HepG2 (cell line): ENCODE results near the gene ACADS. TPM values are rescaled to one million over a fixed set of nuclear protein-coding genes. Genes with fewer than 3 reads are reported as not detected.

Experiments
- ATAC-seq: fragments of 200-7000 bp; cut with Tn5 transposase; 3 replicates; pipeline ENCODE4 v1.9.1; 2020; ENCODE audit warnings: mild to moderate bottlenecking, moderate library complexity
- BruUV-seq: library from RNA; stranded (reverse); fragments of 400-500 nt; replicated peaks from 2 replicates; lab custom pipeline; 2021; lab: Mats Ljungman, UMichigan
- CTCF ChIA-PET: fragments of 300-600 bp; formaldehyde crosslinking; extraction: SDS; loops from one replicate; lab custom pipeline; 2021; ENCODE audit warnings: low total read pairs, inconsistent platforms, low intra/inter-chr PET ratio; lab: Yijun Ruan, JAX
- POLR2A ChIA-PET: fragments of 350-600 bp; sonication (Branson Sonifier 250); formaldehyde crosslinking; loops from one replicate; lab custom pipeline; 2020; ENCODE audit warnings: antibody characterized with exemption, inconsistent platforms; lab: Yijun Ruan, JAX
- DNase-seq: peaks from one replicate; pipeline ENCODE4 v3.0.0-alpha.2; 2015; ENCODE audit warnings: low spot score
- FAIRE-seq: peaks from 3 replicates; lab custom pipeline; 2011; peaks lifted over from hg19 to GRCh38; lab: Jason Lieb, UNC
- H2AFZ ChIP-seq: one replicate; pipeline ENCODE4 v1.6.1; 2011; ENCODE audit warnings: low read length, inconsistent platforms
- H3K27ac ChIP-seq: fragments of 300-600 bp; 3 replicates; pipeline ENCODE4 v1.8.0; 2011; ENCODE audit warnings: mixed run types, mild to moderate bottlenecking, mixed read lengths, low read length, inconsistent platforms; ENCODE audit not compliant: insufficient read depth; ENCODE audit errors: extremely low read length
- H3K27me3 ChIP-seq, 2 experiments: fragments of 200-600 bp in 1 of 2; 2 replicates in 1 of 2; 3 replicates in 1 of 2; pipeline versions ENCODE4 v1.6.0 to v1.8.0; 2011; ENCODE audit warnings: low read length in 2 of 2, mild to moderate bottlenecking in 2 of 2, moderate library complexity in 2 of 2, inconsistent platforms in 1 of 2; ENCODE audit not compliant: insufficient read depth in 2 of 2, control insufficient read depth in 1 of 2
- H3K36me3 ChIP-seq, 2 experiments: fragments of 200-600 bp in 1 of 2; replicated peaks in 1 of 2; 2 replicates in 1 of 2; 3 replicates in 1 of 2; pipeline versions ENCODE4 v1.5.1 to v1.8.0; 2011; ENCODE audit warnings: low read length in 2 of 2, inconsistent platforms in 1 of 2; ENCODE audit not compliant: insufficient read depth in 2 of 2, control insufficient read depth in 1 of 2
- H3K4me1 ChIP-seq: 2 replicates; pipeline ENCODE4 v1.5.1; 2012; ENCODE audit warnings: low read length, inconsistent platforms; ENCODE audit not compliant: insufficient read depth
- H3K4me2 ChIP-seq: 2 replicates; pipeline ENCODE4 v1.6.0; 2011; ENCODE audit warnings: low read depth, low read length, inconsistent platforms
- H3K4me3 ChIP-seq, 3 experiments: fragments of 200-600 bp in 1 of 3; sonication (generic), shearing (Covaris generic) in 1 of 3; replicated peaks in 1 of 3; 2 replicates each; pipeline ENCODE4 v1.5.1; 2011 to 2016; ENCODE audit warnings: low read length in 3 of 3, inconsistent platforms in 2 of 3, low read depth in 2 of 3, mild to moderate bottlenecking in 2 of 3, control low read depth in 1 of 3, mixed read lengths in 1 of 3; ENCODE audit not compliant: insufficient read depth in 1 of 3
- H3K79me2 ChIP-seq: one replicate; pipeline ENCODE4 v1.6.1; 2011; ENCODE audit warnings: low read length, inconsistent platforms; ENCODE audit not compliant: insufficient read depth
- H3K9ac ChIP-seq: 2 replicates; pipeline ENCODE4 v1.6.0; 2011; ENCODE audit warnings: mild to moderate bottlenecking, low read depth, low read length, inconsistent platforms; ENCODE audit not compliant: insufficient read depth
- H3K9me3 ChIP-seq: 2 replicates; pipeline ENCODE4 v1.5.1; 2012; ENCODE audit warnings: mild to moderate bottlenecking, low read length
- H4K20me1 ChIP-seq: 2 replicates; pipeline ENCODE4 v1.6.0; 2011; ENCODE audit warnings: inconsistent platforms, mild to moderate bottlenecking, low read length, moderate library complexity; ENCODE audit not compliant: insufficient read depth
- CEBPB ChIP-seq: IDR thresholded peaks from 2 replicates; pipeline ENCODE4 v1.6.1; 2011; ENCODE audit warnings: low read depth, low read length, improper control_type of control experiment, borderline replicate concordance
- DPF2 ChIP-seq: sonication (generic); formaldehyde crosslinking; IDR thresholded peaks from 2 replicates; pipeline ENCODE4 v1.4.0; 2020; ENCODE audit warnings: mild to moderate bottlenecking, low read depth, missing genetic modification reagents, borderline replicate concordance
- HNRNPUL1 ChIP-seq: fragments of 200-400 bp; formaldehyde crosslinking; IDR thresholded peaks from 2 replicates; pipeline ENCODE4 v1.6.1; 2017; ENCODE audit warnings: low read depth, mild to moderate bottlenecking, low read length, moderate library complexity
- KLF12 ChIP-seq: sonication (generic); formaldehyde crosslinking; IDR thresholded peaks from 2 replicates; pipeline ENCODE4 v1.4.0; 2020; ENCODE audit warnings: missing genetic modification reagents, borderline replicate concordance
- POLR2G ChIP-seq: fragments of 200-400 bp; formaldehyde crosslinking; IDR thresholded peaks from 2 replicates; pipeline ENCODE4 v1.6.1; 2018; ENCODE audit warnings: mild to moderate bottlenecking, low read depth, low read length, moderate library complexity
- PTBP1 ChIP-seq: fragments of 200-400 bp; formaldehyde crosslinking; IDR thresholded peaks from 2 replicates; pipeline ENCODE4 v1.6.1; 2018; ENCODE audit warnings: low read length, low read depth; ENCODE audit not compliant: poor library complexity, severe bottlenecking
- SETDB1 ChIP-seq: sonication (generic); formaldehyde crosslinking; IDR thresholded peaks from 2 replicates; pipeline ENCODE4 v1.5.1; 2020; ENCODE audit warnings: missing genetic modification reagents, mild to moderate bottlenecking, borderline replicate concordance
- SMYD3 ChIP-seq: sonication (generic); formaldehyde crosslinking; IDR thresholded peaks from 2 replicates; pipeline ENCODE4 v1.8.1; 2023; ENCODE audit warnings: mild to moderate bottlenecking, missing genetic modification reagents
- ZNF75D ChIP-seq: sonication (generic); formaldehyde crosslinking; IDR thresholded peaks from 2 replicates; pipeline ENCODE4 v1.8.1; 2023; ENCODE audit warnings: missing genetic modification reagents, mild to moderate bottlenecking, borderline replicate concordance
- WGBS: methylation state at CpG from one replicate; pipeline ENCODE4 v1.1.6; 2017; ENCODE audit warnings: low lambda C conversion rate; 5-methylcytosine and 5-hydroxymethylcytosine counted together
- in situ Hi-C: cut with HindIII; loops from 2 replicates; pipeline ENCODE4 v1.10.0; 2017; ENCODE audit warnings: low pct_unique_long_range_greater_than_20kb; ENCODE audit not compliant: extremely low pct_ligation_motif_present
- intact Hi-C: fragments of 100-400 bp; cut with micrococcal nuclease; formaldehyde crosslinking; loops from one replicate; pipeline ENCODE4 v1.10.0; 2022; ENCODE audit not compliant: unreplicated experiment
- polyA plus RNA-seq, 8 experiments: library from polyadenylated mRNA; depleted of rRNA in 3 of 8; stranded (reverse) in 7 of 8; unstranded in 1 of 8; fragments of >200 nt; fragmentation: Illumina TruSeq in 4 of 8; extraction: Trizol in 4 of 8; gene quantifications; 2 replicates each; pipeline versions ENCODE4 v1.2.1 to v1.2.3, GENCODE V29; 2011 to 2016; ENCODE audit warnings: low read depth in 4 of 8, missing spikeins in 1 of 8, mixed read lengths in 1 of 8; ENCODE audit not compliant: insufficient read depth in 1 of 8
- total RNA-seq, 5 experiments: library from RNA; depleted of rRNA; stranded (reverse); fragments of >200 nt; fragmentation: Illumina TruSeq; extraction: Trizol; gene quantifications; 2 replicates each; pipeline ENCODE4 v1.2.3, GENCODE V29; 2016; ENCODE audit warnings: low read depth in 1 of 5
- TF ChIP-seq, protein P1 (sequence below): sonication (generic); formaldehyde crosslinking; IDR thresholded peaks from 2 replicates; pipeline ENCODE4 v1.5.0; 2020; ENCODE audit warnings: mild to moderate bottlenecking, missing genetic modification reagents, borderline replicate concordance
- TF ChIP-seq, protein P2 (sequence below): sonication (generic); formaldehyde crosslinking; IDR thresholded peaks from 2 replicates; pipeline ENCODE4 v1.4.0; 2020; ENCODE audit warnings: missing genetic modification reagents, borderline replicate concordance

ACADS gene
- total and polyA plus RNA-seq, 2 of the 13 experiments (the other 11 are each of a cell fraction or from before 2014, with no cell fraction given), result 17.4 to 27.7 TPM

DNA sequence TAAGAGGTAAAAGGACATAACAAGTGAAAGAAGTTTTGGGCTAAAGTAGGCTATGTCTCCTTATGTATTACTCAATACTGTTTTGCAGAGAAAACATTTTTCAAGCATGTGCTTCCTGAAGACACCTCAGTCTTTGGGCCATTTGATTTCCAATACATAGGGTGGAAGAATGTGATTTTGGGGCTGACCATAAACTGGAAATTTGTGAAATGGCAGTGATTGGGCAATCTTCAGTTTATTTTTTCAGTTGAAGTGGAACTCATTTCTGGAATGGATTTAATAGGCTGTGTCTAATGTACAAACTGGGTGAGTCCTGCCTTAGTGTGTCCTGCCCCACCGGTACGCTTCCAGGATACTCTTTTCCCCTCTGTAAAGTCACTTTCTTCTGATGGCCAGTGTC is 2.8 kb upstream of the ACADS start:
- peaks cover 47% of the 10 kb centered on the region for H3K4me1 ChIP-seq
- 100% methylated on average over 2 of the region's 2 CpGs for WGBS
- H3K9ac ChIP-seq, result no peak overlapping the region
- H4K20me1 ChIP-seq, result no peaks in the 10 kb centered on the region
- ChIA-PET CTCF (no interaction called here), POLR2A (no interaction called here)
- no peak for TF ChIP-seq PTBP1
- TF ChIP-seq CEBPB, result 0 out of 2 replicates have a peak, but pooled peaks have one; percentile 6
- TF ChIP-seq ZNF75D (CRISPR knock-in tag), result no peak
- TF ChIP-seq KLF12 (CRISPR knock-in tag), result no peak
- DNase-seq (no peak), ATAC-seq (no peak), FAIRE-seq (no peak)
- H3K27me3 ChIP-seq, result no peaks in the 10 kb centered on the region
- H3K4me2 ChIP-seq, result no peak overlapping the region
- H3K4me3 ChIP-seq, result no peak overlapping the region
- H2AFZ ChIP-seq, result no peak overlapping the region
- no peak overlapping the region for H3K27ac ChIP-seq
- in situ Hi-C loops (no loop called here), intact Hi-C loops (no loop called here)
- H3K79me2 ChIP-seq, result peaks cover 8% of the 10 kb centered on the region
- peaks cover 7 to 40% of the 10 kb centered on the region in 2 experiments for H3K36me3 ChIP-seq
- BruUV-seq, result no TSS peak
- no peaks in the 10 kb centered on the region for H3K9me3 ChIP-seq

DNA sequence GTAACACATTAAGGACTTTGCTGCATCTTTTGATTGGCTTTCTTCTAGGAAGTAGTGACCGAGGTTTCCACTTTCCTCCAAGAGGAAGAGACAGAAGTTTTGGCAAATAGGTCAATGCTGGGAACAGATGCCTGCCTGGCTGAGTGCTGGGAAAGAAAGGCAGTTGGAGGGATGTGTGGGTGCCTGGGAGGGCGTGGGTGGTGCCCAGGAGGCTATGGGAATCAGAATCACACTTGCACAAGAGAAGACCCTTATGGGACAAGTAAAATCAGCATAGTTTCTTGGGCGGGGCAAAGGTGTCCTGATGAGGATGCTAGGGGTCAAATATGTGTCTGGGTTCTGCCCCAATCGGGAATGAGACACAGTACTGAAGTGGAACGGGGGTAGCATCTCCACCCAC is 906 bp upstream of the ACADS start:
- FAIRE-seq, result no peak
- DNase-seq, result no peak
- H3K4me1 ChIP-seq, result peaks cover 34% of the 10 kb centered on the region
- intact Hi-C loops, result no loop called here
- no TSS peak for BruUV-seq
- no peaks in the 10 kb centered on the region for H3K27me3 ChIP-seq
- ChIA-PET CTCF (no interaction called here), POLR2A (interaction anchor here (1.2 kb wide), 1 partner anchor 256 kb away, joined by 3 read pairs; no protein-coding TSS in a partner anchor)
- H3K4me3 ChIP-seq, result 0 out of 6 replicates have a peak overlapping the region, but pooled peaks of 1 of the 3 experiments have one; percentile 80
- H3K27ac ChIP-seq, result no peak overlapping the region
- in situ Hi-C loops, result no loop called here
- ATAC-seq, result no peak
- 73% methylated on average over 5 of the region's 5 CpGs for WGBS
- no peak overlapping the region for H3K9ac ChIP-seq
- peak overlapping the region; percentile 92 for H3K4me2 ChIP-seq
- no peak overlapping the region for H2AFZ ChIP-seq
- no peaks in the 10 kb centered on the region for H4K20me1 ChIP-seq
- H3K9me3 ChIP-seq, result no peaks in the 10 kb centered on the region
- H3K36me3 ChIP-seq, result peaks cover 11 to 39% of the 10 kb centered on the region in 2 experiments
- H3K79me2 ChIP-seq, result peaks cover 8% of the 10 kb centered on the region
- TF ChIP-seq, protein P1, sequence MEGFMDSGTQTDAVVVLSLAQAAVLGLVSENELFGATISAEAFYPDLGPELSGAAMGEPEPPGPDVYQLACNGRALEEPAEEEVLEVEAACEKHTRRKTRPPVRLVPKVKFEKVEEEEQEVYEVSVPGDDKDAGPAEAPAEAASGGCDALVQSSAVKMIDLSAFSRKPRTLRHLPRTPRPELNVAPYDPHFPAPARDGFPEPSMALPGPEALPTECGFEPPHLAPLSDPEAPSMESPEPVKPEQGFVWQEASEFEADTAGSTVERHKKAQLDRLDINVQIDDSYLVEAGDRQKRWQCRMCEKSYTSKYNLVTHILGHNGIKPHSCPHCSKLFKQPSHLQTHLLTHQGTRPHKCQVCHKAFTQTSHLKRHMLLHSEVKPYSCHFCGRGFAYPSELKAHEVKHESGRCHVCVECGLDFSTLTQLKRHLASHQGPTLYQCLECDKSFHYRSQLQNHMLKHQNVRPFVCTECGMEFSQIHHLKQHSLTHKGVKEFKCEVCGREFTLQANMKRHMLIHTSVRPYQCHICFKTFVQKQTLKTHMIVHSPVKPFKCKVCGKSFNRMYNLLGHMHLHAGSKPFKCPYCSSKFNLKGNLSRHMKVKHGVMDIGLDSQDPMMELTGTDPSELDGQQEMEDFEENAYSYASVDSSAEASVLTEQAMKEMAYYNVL (CRISPR knock-in tag), result no peak
- TF ChIP-seq DPF2 (CRISPR knock-in tag) (no peak), HNRNPUL1 (no peak), SMYD3 (no peak), SETDB1 (CRISPR knock-in tag) (no peak), POLR2G (no peak)
- TF ChIP-seq, protein P2, sequence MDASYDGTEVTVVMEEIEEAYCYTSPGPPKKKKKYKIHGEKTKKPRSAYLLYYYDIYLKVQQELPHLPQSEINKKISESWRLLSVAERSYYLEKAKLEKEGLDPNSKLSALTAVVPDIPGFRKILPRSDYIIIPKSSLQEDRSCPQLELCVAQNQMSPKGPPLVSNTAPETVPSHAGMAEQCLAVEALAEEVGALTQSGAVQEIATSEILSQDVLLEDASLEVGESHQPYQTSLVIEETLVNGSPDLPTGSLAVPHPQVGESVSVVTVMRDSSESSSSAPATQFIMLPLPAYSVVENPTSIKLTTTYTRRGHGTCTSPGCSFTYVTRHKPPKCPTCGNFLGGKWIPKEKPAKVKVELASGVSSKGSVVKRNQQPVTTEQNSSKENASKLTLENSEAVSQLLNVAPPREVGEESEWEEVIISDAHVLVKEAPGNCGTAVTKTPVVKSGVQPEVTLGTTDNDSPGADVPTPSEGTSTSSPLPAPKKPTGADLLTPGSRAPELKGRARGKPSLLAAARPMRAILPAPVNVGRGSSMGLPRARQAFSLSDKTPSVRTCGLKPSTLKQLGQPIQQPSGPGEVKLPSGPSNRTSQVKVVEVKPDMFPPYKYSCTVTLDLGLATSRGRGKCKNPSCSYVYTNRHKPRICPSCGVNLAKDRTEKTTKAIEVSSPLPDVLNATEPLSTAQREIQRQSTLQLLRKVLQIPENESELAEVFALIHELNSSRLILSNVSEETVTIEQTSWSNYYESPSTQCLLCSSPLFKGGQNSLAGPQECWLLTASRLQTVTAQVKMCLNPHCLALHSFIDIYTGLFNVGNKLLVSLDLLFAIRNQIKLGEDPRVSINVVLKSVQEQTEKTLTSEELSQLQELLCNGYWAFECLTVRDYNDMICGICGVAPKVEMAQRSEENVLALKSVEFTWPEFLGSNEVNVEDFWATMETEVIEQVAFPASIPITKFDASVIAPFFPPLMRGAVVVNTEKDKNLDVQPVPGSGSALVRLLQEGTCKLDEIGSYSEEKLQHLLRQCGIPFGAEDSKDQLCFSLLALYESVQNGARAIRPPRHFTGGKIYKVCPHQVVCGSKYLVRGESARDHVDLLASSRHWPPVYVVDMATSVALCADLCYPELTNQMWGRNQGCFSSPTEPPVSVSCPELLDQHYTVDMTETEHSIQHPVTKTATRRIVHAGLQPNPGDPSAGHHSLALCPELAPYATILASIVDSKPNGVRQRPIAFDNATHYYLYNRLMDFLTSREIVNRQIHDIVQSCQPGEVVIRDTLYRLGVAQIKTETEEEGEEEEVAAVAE, result no peak
